HG03108 (cell line): ENCODE results near the gene WBP1.
A peak's percentile ranks its signal among the peaks of the same experiment; 100 is the strongest.
"Not testable (repeated sequence)": the region's sequence is repeated elsewhere in the genome, so short reads cannot be mapped to it uniquely, and the experiment has no call there.

ENCODE experiments used
- ATAC-seq: cut with Tn5 transposase; IDR thresholded peaks from one replicate; pipeline ENCODE4 v1.9.1; 2021; ENCODE audit warnings: moderate library complexity; ENCODE audit not compliant: unreplicated experiment

The WBP1 gene

DNA sequence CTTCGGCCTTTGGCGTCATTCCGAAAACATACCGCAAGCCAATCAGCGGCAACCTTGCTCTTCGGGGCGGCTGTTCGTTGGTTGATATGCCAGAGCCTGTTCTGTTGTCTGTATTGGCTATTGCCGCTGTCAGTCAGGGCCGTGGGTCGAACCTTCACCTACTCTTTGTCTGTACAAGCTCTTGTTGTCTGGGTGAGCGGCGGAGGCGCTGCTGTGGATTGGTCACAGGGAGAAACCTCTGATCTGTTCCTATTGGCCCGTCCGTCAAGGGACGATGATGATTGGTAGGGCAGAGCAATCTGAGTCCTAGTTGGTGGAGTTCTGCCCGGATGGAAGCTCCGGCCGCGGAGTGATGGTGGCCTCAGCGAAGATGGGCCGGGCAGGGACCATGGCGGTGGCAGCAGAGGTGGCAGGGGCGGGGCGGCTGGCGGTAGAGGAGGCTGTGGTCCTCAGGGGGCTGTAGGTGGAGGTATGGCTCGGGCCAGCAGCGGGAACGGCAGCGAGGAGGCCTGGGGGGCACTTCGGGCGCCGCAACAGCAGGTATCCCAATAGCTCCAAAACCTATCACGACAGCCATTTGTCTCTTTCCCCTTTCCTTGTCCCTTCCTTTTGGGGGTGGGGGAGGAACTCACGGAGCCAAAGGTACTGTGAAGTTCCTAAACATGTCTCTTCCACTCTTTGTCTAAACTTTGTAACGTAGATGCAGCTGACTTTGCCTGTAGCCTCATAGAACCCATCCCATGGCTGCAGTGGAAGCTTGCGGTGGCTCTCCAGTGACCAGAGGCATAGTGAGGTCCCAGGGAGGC lies at the start of gene WBP1:
Gene WBP1, plus strand, starts transcription at position 307 of the 806 bp plus-strand sequence. Its CDS starts 165 bp downstream, at position 472.
- ATAC-seq = peak; percentile 82

DNA sequence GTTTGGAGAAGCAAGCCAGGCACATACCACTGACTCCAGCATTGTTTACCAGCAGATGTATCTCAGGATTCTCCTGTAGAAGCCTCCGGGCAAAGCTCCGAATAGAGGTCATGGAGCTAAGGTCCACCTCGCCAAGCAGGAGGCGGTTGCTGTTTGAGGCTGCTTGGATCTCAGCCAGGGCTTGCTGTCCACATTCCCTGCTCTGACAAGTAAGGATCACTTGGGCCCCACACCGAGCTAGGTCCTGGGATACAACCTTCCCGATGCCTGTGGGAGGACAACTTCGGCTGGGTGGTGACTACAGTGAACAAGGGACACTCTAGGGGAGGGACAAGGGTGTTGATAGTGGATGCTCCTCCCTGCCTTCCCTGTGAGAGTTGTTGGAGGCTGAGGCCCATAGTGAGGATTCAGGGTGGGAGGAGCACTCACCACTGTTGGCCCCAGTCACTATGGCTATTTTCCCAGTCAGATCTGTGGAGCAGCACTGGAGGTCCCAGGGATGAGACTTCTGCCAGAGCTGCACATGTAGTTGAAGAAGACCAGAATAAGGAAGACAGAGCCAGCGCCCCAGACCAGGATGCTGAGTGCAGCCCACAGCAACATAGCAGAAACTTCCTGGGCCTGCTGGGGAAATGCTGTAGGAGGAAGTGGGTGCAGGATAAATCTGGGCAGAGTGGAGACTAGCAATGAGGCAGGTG lies 45.1 kb upstream of the WBP1 start:
- no peak for ATAC-seq

DNA sequence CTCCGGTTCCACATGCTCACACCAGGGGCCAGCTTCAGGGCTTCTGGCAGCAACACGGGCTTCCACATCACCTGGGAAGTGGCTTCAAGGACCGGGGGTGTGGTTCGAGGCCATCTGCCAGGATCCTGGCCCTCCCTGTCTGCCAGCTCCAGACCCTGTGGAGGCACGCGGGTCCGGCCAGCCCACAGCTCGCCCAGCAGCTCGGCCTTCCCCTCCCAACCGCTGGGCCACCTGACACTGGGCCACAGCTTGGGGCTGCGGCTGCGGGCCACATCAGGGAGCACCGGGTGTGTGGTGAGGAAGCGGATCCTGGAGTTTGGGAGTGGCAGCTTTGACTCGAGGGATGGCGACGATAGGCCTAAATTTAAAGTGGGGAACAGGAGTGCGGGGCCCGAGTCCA lies 43.8 kb upstream of the WBP1 start:
- ATAC-seq = no peak

DNA sequence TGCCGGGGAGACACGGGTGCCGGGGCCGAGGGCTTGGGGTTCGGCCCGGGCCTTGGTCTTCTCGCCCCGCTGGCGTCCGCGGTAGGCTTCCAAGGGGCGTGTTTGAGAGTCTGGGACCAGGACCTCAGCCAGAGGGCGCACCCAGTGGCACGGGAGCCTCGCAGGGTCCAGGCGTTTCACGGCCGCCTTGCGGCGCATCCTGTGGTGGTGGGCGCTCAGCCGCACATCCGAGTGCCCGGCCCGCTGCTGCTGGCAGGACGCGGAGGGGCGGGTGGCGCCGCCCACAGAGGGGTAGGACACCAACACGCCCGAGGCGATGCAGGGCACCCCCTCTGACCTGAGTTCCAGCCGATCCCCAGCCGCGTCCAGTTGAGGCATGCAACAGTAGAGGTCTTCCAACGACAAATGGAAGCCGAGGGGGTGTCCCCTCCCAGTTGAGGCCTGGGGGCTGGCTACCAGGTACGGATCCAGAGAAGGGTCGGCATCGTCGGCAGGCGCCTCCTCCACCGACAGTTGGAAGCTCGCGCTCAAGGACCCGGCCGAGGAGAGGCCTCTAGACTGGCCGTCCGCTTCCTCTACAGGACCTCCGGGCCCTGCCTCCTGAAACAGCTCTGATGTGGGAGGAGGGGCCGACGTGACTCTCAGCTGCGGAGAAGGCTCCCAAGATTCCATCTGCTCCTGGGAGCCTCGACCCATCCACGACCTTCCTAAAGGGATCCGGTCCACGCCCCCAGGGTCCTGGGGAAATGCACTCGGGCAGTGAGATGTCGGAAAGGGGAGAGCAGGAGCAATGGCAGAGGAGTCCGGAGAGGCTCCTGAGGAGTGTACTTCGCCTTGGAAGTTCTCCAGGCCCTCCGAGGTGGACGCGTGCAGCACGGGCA lies 43.1 kb upstream of the WBP1 start:
- peak; percentile 54 for ATAC-seq

DNA sequence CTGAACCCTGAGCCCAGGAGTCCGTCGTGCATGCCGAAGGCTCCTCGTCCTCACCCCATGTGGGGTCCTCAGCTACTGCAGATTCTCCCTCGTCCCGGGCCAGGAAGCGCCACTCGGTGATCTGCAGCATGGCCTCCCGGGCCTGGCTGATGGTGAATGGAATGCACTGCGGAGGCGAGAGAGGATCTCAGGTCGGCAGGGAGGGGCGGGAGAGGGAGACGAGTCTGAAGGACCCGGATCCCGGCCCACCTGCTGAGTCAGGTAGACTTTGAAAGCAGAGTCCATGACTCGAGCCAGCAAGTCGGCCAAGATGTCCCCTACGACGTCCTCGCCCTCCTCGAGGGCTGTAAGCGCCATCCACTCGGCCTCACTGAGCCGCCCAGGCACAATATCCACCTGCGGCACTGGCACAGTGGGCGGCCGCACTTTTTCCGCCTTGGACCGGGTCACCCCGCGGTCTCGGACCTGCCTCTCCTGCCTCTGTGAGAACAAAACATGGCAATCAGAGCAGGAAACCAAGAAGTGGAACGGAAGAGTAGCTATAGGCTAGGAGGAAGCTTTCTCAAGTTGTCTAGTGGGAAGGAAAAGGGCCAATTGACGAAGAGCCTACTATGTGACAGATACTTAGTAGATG lies 42.4 kb upstream of the WBP1 start:
- no peak for ATAC-seq

DNA sequence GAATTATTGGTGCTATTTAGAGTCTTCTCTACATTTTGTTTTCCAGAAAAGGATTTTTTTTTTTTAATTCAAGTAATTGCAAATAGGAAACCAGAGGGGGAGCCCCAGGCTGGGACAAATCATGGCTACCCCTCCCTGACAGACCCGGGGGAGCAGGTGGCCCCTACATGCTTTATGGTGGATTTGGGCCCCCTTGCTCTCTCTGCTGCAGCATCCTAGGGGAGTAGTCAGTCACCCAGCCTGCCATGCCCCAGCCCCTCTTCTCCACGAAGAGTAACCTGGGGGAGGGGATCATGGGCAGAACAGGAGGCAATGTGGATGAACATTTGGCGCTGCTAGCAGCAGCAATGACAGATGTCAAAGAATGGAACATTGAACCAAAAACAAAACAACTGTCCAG lies 41.5 kb upstream of the WBP1 start:
- no peak for ATAC-seq

DNA sequence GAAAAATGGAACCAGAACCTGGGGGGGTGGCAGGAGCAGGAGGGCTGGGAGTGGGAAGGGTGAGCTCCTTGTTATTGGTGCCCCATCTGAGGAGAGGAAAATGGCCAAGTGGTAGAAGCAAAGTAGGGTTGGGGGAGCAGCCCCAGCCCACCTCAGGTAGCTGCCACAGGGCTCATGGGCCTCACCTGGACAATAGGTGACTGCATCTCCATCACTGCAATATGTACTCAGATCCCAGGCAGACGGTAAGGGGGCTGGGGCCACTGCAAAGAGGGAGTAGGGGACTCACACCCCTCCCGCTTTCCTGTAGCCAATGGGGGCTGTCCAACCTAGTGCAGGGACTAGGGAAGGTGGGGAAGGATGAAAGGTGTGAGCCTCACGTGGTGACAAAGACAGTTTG lies 41.0 kb upstream of the WBP1 start:
- ATAC-seq = no peak

DNA sequence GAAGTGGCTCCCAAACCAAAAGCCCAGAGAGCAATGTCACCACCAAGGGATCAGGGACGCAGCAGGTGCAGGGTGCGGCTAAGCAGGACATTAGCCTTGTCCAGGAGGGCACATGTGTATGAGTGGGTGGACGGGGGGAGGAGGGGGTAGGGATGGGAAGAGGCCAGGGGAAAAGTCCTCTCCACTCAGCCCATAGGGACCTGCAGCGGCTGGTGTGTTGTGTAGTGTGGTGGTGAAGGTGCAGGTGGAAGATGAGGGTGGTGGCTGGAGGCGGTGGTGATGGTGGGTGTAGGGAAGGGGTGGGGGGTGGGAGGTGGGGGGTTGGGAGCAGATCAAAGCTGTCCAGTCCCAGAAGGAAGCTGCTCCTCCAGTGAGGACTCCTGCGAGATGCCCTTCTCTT lies 40.5 kb upstream of the WBP1 start:
- no peak for ATAC-seq

DNA sequence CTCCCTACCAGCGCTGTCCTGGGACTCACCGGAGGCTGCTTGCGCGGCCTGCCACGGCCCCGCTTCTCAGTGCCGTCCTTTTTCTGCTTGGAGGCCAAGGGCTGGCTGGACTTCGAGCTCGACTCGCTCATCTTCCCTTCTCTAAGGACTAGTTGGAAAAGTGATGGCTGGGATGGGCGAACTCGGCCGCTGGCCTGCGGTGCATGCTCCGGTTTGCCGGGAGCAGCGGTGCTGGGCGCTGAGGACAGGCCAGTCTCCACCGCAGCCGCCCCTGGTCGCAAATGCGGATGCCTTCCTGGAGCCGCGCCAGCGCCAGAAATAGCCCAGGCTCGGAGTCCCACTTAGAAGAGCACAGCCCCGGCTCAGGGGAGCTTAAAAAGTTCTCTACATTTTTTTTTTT lies 39.9 kb upstream of the WBP1 start:
- ATAC-seq = no peak

DNA sequence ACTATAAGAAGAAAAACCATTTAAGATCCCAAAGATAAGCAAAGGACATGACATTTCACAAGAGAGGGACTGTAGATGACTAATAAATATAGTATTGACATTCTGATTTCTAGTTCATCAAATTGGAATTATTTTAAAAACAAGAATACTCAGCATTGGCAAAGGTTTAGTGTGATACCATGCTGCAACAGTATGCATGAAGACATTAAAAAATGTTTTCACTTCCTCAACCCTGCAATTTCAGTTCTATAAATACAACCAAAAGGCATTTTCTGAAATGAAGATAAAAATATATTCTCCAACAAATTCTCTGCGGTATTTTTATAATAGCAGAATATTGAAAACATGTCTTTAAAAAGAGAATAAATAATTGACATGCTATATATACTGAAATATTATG lies 38.9 kb upstream of the WBP1 start:
- ATAC-seq = no peak

DNA sequence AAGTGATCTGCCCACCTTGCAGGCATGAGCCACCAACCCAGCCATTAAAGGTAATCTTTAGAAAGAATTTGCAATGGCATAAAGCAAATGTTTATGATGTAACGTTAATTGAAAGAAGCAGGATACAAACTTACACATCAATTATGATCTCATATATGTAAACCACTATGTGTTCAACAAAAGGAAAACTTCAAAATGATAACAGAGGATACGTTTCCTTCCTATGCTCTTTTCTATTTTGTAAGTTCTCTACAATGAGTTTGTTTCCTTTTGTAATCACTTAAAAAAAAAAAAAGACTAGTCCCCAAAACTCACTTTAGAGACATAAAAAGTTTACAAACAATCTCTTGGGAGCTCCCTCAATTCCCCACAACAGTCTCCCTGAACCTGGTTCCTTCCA lies 38.2 kb upstream of the WBP1 start:
- no peak for ATAC-seq

DNA sequence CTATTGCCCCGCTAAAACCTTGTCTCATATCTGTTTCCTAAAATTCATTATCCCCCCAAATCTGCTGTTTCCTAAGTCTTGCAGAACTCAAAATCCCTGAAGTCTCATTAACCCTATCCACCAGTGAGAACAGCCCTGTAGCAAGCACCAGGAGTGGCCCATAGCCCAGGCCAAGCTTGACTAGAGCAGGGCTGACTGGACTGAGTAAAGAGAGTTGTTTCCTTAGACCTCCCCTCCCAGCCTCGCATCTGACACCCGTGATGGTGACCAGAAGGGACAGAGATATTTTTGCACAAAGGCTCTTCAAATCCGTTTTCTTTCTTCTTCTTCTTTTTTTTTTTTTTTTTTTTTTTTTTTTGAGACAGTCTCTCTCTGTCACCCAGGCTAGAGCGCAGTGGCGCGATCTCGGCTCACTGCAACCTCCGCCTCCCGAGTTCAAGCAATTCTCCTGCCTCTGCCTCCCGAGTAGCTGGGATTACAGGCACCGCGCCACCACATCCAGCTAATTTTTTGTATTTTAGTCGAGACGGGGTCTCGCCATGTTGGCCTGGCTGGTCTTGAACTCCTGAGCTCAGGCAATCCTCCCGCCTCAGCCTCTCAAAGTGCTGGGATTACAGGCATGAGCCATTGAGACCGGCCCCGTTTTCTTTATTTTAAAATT lies 37.7 kb upstream of the WBP1 start:
- not testable (repeated sequence) for ATAC-seq

DNA sequence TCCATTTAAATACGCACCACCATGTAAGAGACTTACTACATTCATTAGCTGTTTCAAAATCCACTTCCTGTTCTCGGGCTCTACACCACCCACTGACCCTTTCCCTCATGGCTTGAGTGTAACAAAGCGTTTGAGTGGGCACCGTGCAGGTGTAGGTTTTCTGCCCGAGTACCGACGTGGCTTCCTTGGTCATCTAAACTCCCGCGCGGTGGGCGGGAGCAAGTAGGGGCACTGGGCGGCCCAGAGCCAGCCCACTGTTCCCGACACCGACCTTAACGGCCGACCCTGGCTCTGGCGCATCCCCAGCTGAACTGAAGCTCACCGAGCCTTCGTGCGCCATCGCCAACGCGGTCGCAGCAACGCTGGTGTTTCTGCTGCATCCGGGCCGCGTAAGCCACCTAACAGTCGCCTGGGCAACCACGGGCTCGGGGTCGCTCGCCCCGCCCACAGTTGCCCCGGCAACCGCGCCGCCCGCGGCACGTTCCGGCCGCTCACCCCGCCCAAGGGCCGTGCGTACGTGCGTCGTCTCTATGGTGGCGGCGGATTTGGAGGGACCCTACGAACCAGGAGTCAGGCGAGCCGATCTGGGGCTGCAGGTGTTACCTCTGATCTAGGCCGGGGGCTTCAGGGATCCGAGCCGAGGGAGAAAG lies 36.9 kb upstream of the WBP1 start, which contains the start of the genes C2orf81 and WDR54:
Gene C2orf81, minus strand, starts transcription at position 399 of the 650 bp plus-strand sequence. Its CDS starts 59 bp downstream, at position 340.
Gene WDR54, plus strand, starts transcription at position 510 of the 650 bp plus-strand sequence. CDS start 424 bp downstream, outside the sequence.
- peak; percentile 90 for ATAC-seq

DNA sequence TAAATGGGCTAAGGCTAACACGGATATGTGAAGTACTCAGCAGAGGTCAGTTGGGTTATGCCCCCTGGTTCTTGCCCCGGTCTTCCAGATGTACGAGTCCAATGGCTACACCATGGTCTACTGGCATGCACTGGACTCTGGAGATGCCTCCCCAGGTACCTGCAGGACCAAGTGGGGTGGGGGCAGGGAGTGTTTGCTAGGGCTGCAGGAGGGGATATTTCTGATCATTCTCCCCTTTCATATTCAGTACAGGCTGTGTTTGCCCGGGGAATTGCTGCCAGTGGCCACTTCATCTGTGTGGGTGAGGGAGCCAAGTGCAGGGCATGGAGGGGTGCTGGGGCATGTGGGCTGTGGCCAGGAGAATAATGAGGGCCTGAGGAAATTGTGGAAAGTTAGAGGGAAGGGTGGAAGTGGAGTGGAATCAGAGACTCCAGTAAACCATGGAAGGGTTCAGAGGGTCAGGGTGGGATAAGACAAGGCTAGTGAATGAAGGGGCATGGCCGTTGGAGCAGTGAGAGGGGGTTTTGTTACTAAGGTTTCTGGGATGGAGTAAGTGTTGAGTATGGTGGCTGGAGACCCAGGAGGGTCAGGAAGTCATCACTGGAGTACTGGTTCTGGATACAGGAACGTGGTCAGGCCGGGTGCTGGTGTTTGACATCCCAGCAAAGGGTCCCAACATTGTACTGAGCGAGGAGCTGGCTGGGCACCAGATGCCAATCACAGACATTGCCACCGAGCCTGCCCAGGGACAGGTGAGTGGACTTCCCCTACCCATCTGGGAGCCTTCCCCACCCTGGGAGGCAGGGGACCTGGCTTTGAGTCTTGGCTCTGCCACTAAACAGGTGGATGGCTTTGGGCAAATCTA lies 34.8 kb upstream of the WBP1 start:
- no peak for ATAC-seq

DNA sequence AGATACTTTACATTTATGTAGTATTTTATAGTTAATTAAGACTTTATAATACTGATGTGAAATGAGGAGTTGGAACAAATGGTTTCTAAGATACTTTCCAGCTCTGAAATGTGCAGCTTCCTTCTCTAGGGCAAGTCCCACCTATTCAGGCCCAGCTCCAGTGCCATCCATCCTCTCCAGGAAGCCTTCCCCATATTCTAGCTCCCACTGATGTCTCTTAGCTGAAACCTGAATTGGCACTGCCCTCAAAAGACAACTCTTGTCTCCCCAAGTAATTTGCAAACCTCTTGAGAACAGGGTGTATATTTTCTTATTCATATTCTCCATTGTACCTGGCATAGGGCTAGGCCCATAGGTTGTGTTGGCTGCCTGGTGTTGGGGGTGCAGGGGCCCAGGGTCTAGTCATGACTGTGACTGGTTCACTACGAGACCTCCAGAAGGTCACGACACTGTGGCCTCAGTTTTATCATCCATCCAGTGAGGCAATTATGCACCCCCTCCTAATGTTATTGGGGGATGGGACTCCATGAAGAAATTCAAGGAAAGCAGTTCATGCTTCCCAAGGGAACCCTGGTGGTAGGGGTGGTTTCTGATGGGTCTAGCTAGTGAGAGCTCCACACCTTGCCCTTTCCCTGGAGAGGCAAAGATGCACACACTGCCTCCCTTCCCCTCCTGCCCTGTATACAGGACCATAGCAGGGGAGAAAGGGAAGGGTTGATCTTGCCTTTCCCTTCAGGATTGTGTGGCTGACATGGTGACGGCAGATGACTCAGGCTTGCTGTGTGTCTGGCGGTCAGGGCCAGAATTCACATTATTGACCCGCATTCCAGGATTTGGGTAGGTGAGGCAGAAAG lies 33.9 kb upstream of the WBP1 start:
- no peak for ATAC-seq

DNA sequence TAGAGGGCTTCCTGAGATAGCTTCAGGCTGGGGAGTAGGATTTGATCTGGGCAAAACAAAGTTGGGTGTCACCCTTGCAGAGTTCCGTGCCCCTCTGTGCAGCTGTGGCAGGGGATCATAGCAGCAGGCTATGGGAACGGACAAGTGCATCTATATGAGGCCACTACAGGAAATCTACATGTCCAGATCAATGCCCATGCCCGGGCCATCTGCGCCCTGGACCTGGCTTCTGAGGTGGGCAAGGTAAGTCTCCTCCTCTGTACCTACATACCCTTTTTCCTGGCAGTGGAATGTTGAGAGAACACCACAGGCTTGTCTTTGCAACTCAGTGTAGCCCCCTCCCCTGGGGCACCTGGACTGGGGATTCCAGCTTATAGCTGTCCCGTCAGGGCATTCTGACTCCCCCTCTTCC lies 33.2 kb upstream of the WBP1 start:
- no peak for ATAC-seq

DNA sequence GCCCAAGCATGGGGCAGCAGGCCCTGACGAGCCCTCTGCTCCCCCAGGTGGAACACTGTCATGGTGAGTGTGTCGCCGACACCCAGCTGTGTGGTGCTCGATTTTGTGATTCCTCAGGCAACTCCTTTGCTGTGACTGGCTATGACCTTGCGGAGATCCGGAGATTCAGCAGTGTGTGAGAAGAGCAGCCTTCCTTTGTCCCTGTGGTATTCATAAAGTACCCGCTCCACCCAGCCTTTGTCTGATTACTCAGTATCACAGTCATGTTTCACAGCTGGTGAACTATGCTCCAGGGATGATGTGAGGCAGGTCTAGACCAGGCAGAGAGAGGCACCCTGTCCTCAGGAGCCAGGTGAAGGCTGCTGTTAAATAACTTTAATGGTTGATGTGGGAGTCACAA lies 32.7 kb upstream of the WBP1 start:
- no peak for ATAC-seq
